ENCODE measurements around the gene NDUFV2. TPM values are rescaled to one million over a fixed set of nuclear protein-coding genes. Genes with fewer than 3 reads are reported as not detected.

NDUFV2 gene
- total and polyA plus RNA-seq, 8 donors = 69.4 to 283 (median 218) TPM

DNA sequence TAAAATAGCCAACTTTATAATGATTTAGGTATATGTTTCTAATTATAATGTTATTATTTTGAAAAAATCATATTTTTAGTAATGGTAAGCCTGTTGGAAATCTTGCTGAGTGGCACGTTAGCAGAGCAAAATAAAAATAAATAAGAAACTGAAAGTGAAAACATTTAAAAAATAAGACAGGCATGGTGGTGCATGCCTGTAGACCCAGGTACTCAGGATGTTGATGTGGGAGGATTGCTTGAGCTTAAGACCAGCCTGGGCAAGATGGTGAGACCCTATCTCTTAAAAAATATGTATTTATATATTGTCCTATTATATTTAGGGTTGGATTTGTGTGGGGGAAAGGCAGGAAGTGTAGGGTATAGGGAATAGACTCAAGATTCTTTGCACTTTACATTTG, 18.3 kb downstream of the NDUFV2 start:
- WGBS, 5 donors = 10 to 16% (median 14%) methylated on average over 1 of the region's 1 CpG
- intact Hi-C loops (cut with DNase I; ENCODE audit: low total_unique reads) = no loop called here
- peak overlapping the region in 3 of 5 donors; percentile 15 to 94 (median 29) for H3K27ac ChIP-seq

DNA sequence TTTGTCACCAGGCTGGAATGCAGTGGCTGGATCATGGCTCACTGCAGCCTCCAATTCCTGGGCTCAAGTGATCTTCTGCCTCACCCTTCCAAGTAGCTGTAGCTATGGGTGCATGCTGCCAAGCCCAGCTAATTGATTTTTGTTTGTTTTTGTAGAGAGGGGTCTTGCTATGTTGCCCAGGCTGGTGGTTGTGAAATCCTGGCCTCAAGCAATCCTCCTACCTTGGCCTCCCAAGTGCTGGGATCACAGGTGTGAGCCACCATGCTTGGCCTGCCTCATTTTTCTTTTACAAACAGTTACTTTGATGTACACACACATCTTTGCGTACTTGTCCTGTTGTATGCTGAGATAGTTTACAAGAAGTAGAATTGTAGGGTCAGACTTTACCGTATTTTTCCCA, 21.0 kb downstream of the NDUFV2 start:
- Histone ChIP-seq H3K4me1 (peaks cover 0 to 69% (median 28%) of the 10 kb centered on the region in 4 donors), H3K27ac (no peak overlapping the region), H3K27me3 (no peaks in the 10 kb centered on the region), H3K36me3 (peaks cover 19 to 83% (median 73%) of the 10 kb centered on the region in 4 donors), H3K4me3 (no peak overlapping the region), H3K9me3 (no peaks in the 10 kb centered on the region)
- TF ChIP-seq POLR2A (IDR thresholded peaks at IDR 0.05) (no peak), EP300 (IDR thresholded peaks at IDR 0.05) (no peak), POLR2AphosphoS5 (IDR thresholded peaks at IDR 0.05) (no peak)
- TF ChIP-seq, protein P1, sequence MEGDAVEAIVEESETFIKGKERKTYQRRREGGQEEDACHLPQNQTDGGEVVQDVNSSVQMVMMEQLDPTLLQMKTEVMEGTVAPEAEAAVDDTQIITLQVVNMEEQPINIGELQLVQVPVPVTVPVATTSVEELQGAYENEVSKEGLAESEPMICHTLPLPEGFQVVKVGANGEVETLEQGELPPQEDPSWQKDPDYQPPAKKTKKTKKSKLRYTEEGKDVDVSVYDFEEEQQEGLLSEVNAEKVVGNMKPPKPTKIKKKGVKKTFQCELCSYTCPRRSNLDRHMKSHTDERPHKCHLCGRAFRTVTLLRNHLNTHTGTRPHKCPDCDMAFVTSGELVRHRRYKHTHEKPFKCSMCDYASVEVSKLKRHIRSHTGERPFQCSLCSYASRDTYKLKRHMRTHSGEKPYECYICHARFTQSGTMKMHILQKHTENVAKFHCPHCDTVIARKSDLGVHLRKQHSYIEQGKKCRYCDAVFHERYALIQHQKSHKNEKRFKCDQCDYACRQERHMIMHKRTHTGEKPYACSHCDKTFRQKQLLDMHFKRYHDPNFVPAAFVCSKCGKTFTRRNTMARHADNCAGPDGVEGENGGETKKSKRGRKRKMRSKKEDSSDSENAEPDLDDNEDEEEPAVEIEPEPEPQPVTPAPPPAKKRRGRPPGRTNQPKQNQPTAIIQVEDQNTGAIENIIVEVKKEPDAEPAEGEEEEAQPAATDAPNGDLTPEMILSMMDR (IDR thresholded peaks at IDR 0.05) = no peak
- WGBS, 5 donors = 81 to 94% (median 90%) methylated on average over 2 of the region's 2 CpGs
- intact Hi-C loops (cut with DNase I; ENCODE audit: low total_unique reads) = no loop called here
- DNase-seq = no peak

More for the DNA sequence above, 18.3 kb downstream of the NDUFV2 start:
- TF ChIP-seq POLR2A (IDR thresholded peaks at IDR 0.05) (no peak), POLR2AphosphoS5 (IDR thresholded peaks at IDR 0.05) (no peak), EP300 (IDR thresholded peaks at IDR 0.05) (no peak)
- TF ChIP-seq, protein P1 (IDR thresholded peaks at IDR 0.05) = no peak
- Histone ChIP-seq H3K9me3 (no peaks in the 10 kb centered on the region), H3K27me3 (no peaks in the 10 kb centered on the region), H3K36me3 (peaks cover 0 to 56% (median 46%) of the 10 kb centered on the region in 4 donors), H3K4me3 (no peak overlapping the region), H3K4me1 (peaks cover 19 to 83% (median 52%) of the 10 kb centered on the region in 4 donors)
- DNase-seq = no peak

DNA sequence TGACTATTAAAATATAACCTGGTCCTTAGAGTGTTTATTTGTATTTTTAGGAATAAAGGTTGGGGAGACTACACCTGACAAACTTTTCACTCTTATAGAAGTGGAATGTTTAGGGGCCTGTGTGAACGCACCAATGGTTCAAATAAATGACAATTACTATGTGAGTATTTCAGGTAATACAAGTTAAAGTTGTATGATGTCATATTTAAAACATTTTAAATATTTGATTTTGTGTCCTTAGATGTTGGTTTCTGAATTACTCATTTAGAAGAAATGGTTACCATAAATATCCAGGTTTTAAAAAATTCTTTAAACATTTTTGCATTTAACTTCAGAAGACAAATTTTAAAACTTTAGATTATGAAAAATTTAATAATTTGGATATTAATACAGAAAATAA, 22.3 kb downstream of the NDUFV2 start:
- Histone ChIP-seq H3K4me1 (peaks cover 0 to 70% (median 28%) of the 10 kb centered on the region in 4 donors), H3K27ac (no peak overlapping the region), H3K27me3 (no peaks in the 10 kb centered on the region), H3K9me3 (no peaks in the 10 kb centered on the region), H3K36me3 (peaks cover 28 to 88% (median 79%) of the 10 kb centered on the region in 4 donors), H3K4me3 (no peak overlapping the region)
- intact Hi-C loops (cut with DNase I; ENCODE audit: low total_unique reads) = no loop called here
- WGBS, 5 donors = 87 to 97% (median 92%) methylated on average over 1 of the region's 1 CpG
- no peak for DNase-seq
- TF ChIP-seq POLR2AphosphoS5 (IDR thresholded peaks at IDR 0.05) = no peak
- TF ChIP-seq, protein P1 (IDR thresholded peaks at IDR 0.05) = no peak
- TF ChIP-seq POLR2A (IDR thresholded peaks at IDR 0.05) = no peak
- no peak for TF ChIP-seq EP300 (IDR thresholded peaks at IDR 0.05)

DNA sequence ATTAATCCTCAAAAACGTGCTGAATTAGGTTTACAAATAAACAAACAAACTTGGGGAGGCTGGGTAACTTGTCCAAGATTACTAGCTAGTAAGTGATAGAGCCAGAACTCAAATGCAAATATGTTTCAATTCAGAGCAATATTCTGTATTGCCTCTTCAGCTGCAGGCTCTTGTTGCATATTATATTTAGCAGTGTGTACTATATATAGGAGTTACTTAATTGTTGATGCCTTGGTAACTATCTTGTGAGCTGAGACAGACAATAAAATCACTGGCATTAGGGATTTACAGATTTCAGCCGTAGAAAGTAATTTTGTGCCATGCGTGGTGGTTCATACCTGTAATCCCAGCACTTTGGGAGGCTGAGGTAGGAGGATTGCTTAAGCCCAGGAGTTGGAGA, 23.8 kb downstream of the NDUFV2 start:
- WGBS, 5 donors = 67 to 82% (median 77%) methylated on average over 3 of the region's 3 CpGs
- Histone ChIP-seq H3K4me1 (peaks cover 0 to 68% (median 20%) of the 10 kb centered on the region in 4 donors), H3K27ac (no peak overlapping the region), H3K4me3 (no peak overlapping the region), H3K9me3 (no peaks in the 10 kb centered on the region), H3K27me3 (no peaks in the 10 kb centered on the region), H3K36me3 (peaks cover 28 to 90% (median 83%) of the 10 kb centered on the region in 4 donors)
- no peak for DNase-seq
- TF ChIP-seq EP300 (IDR thresholded peaks at IDR 0.05) (no peak), POLR2AphosphoS5 (IDR thresholded peaks at IDR 0.05) (no peak), POLR2A (IDR thresholded peaks at IDR 0.05) (no peak)
- TF ChIP-seq, protein P1 (IDR thresholded peaks at IDR 0.05) = no peak
- intact Hi-C loops (cut with DNase I; ENCODE audit: low total_unique reads) = no loop called here

Measured in stomach (tissue), 9 donors.